Sciatic nerve (tissue), 1 donor: Measurements from ENCODE around the gene ZSWIM8. TPM values are rescaled to one million over a fixed set of nuclear protein-coding genes. Genes with fewer than 3 reads are reported as not detected.

Experiments used
- total RNA-seq: library from RNA; stranded (reverse); fragmentation: NEBNext Ultra II Directional; extraction: Animal tissue kit (Norgen Biotek cat#: 25700); gene quantifications from one replicate; pipeline ENCODE4 v1.2.1, GENCODE V29; 2021
- donor health status: DM: no; HTN: no; CAD: no.

The ZSWIM8 gene
- total RNA-seq, 1 donor from 2014 or later: 99.1 TPM

Other genes with a start within 250 kb of the ZSWIM8 start
- gene USP54, start 194.3 kb upstream of the ZSWIM8 start, total RNA-seq: 66.6 TPM
- gene MYOZ1, start 144.1 kb upstream of the ZSWIM8 start, total RNA-seq: 1.1 TPM
- gene SYNPO2L, start 129.6 kb upstream of the ZSWIM8 start, total RNA-seq: not detected
- gene AGAP5, start 87.5 kb upstream of the ZSWIM8 start, total RNA-seq: 14.4 TPM
- gene SEC24C, start 41.2 kb upstream of the ZSWIM8 start, total RNA-seq: 53.6 TPM
- 13.2 TPM for gene CHCHD1, start 3.6 kb upstream of the ZSWIM8 start, total RNA-seq
- 32.9 TPM for gene NDST2, start 26.0 kb downstream of the ZSWIM8 start, total RNA-seq
- gene CAMK2G, start 88.9 kb downstream of the ZSWIM8 start, total RNA-seq: 30.5 TPM
- gene PLAU, start 125.5 kb downstream of the ZSWIM8 start, total RNA-seq: 15.6 TPM
- gene VCL, start 212.5 kb downstream of the ZSWIM8 start, total RNA-seq: 165 TPM